Right hindlimb (tissue), 1 donor: ENCODE data around the gene ITPKC.
"Not testable (repeated sequence)": the region's sequence is repeated elsewhere in the genome, so short reads cannot be mapped to it uniquely, and the experiment has no call there.

Experiments used
- DNase-seq: peaks from one replicate; pipeline ENCODE4 v3.0.0-alpha.2; 2018

The ITPKC gene

GRCh38 chr19:40774916-40775631 is 58.2 kb downstream of the ITPKC start, which contains the start of gene MIA:
Gene MIA, plus strand, starts transcription at chr19:40775521. Its CDS starts 22 bp downstream, at chr19:40775543.
- DNase-seq = peak; percentile 31

GRCh38 chr19:40775632-40776022 is 58.7 kb downstream of the ITPKC start:
- DNase-seq = no peak

GRCh38 chr19:40776364-40776763 is 59.5 kb downstream of the ITPKC start:
- no peak for DNase-seq

- DNase-seq = peak; percentile 95
These were observed 60.2 kb downstream of the ITPKC start for GRCh38 chr19:40776932-40777644.

GRCh38 chr19:40777645-40777936 is 60.7 kb downstream of the ITPKC start:
- no peak for DNase-seq

GRCh38 chr19:40777937-40778705 is 61.2 kb downstream of the ITPKC start, which contains the start of gene RAB4B:
Gene RAB4B, plus strand, starts transcription at chr19:40778247. Its CDS starts 129 bp downstream, at chr19:40778376.
- peak; percentile 100 for DNase-seq

- no peak for DNase-seq
These were observed 61.9 kb downstream of the ITPKC start for GRCh38 chr19:40778706-40779284.

GRCh38 chr19:40780582-40780981 is 63.7 kb downstream of the ITPKC start:
- DNase-seq = no peak

- no peak for DNase-seq
These were observed 64.2 kb downstream of the ITPKC start for GRCh38 chr19:40781140-40781539.

- no peak for DNase-seq
These were observed 66.8 kb downstream of the ITPKC start for GRCh38 chr19:40783711-40784110.

GRCh38 chr19:40784146-40784545 is 67.2 kb downstream of the ITPKC start:
- DNase-seq = not testable (repeated sequence)

GRCh38 chr19:40785526-40785925 is 68.6 kb downstream of the ITPKC start:
- DNase-seq = no peak

- DNase-seq = no peak
These were observed 69.4 kb downstream of the ITPKC start for GRCh38 chr19:40786060-40787037.
